ENCODE data around the gene ZNF337. TPM values are rescaled to one million over a fixed set of nuclear protein-coding genes. Genes with fewer than 3 reads are reported as not detected.
A peak's percentile ranks its signal among the peaks of the same experiment; 100 is the strongest.

ZNF337 gene
- 1 to 10 TPM; 2.9 to 4.8 (median 4.3) TPM for total RNA-seq
- long read RNA-seq: 0 reads

DNA sequence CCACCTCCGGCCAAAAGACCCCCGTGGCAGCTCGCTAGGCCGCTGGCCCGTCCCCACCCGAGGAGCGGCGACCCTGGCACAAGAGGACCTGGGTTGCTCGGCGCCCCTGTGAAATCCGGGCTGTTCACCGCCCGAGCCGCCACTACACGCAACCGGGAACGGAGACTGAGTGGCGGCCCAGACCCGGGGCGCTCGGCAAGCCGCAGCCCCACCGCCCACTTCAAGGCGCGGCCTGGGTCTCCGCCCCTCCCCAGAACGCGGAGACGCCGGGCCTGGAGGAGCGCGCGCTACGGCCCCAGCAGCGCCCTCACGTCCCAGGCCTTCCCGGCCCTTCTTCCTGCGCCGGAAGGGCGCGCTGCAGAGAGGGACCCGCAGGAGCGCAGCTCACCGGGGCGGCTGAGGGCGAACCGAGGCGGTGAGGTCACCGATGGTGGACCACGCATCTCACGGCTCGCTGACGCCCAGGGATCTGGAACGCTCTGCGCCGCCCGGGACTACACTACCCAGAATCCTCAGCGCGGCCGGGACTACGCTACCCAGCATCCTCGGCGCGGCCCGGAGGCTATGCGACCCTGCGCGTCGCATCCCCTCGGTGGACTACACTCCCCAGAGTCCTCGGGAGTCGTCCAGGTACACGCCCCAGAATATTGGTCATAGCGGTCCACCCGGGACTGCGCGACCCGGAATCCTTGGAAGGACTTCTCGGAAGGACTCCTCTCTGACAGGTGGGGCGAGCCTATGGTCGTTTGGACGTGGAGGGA is at the start of gene ZNF337:
Gene ZNF337 (minus strand): TSS at position 483 of the 761 bp plus-strand sequence. CDS start 10,436 bp downstream, outside the sequence.
- intact Hi-C loops (cut with DNase I): no loop called here
- DNase-seq (peak; percentile 97), ATAC-seq (peak; percentile 99 to 100 (median 100))
- peak within 1 kb of the TSS; percentile 78 to 88 (median 86) for H3K27ac ChIP-seq
- H3K27me3 ChIP-seq: no peaks in the 10 kb centered on the region
- WGBS (ENCODE audit: insufficient coverage, low coverage, low lambda C conversion rate, missing lambda C conversion rate): 0% methylated on average over 17 of the region's 82 CpGs
- peaks cover 0 to 12% (median 0%) of the 10 kb centered on the region in 4 donors for H3K4me1 ChIP-seq
- H3K9me3 ChIP-seq: no peaks in the 10 kb centered on the region
- TF ChIP-seq, protein P1, sequence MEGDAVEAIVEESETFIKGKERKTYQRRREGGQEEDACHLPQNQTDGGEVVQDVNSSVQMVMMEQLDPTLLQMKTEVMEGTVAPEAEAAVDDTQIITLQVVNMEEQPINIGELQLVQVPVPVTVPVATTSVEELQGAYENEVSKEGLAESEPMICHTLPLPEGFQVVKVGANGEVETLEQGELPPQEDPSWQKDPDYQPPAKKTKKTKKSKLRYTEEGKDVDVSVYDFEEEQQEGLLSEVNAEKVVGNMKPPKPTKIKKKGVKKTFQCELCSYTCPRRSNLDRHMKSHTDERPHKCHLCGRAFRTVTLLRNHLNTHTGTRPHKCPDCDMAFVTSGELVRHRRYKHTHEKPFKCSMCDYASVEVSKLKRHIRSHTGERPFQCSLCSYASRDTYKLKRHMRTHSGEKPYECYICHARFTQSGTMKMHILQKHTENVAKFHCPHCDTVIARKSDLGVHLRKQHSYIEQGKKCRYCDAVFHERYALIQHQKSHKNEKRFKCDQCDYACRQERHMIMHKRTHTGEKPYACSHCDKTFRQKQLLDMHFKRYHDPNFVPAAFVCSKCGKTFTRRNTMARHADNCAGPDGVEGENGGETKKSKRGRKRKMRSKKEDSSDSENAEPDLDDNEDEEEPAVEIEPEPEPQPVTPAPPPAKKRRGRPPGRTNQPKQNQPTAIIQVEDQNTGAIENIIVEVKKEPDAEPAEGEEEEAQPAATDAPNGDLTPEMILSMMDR (IDR thresholded peaks at IDR 0.05): peak in 1 of 4 donors; percentile 7
- peak; percentile 79 for TF ChIP-seq POLR2A (IDR thresholded peaks at IDR 0.05)
- H3K4me3 ChIP-seq: peak within 1 kb of the TSS; percentile 84 to 91 (median 89)
- no peaks in the 10 kb centered on the region for H3K36me3 ChIP-seq

DNA sequence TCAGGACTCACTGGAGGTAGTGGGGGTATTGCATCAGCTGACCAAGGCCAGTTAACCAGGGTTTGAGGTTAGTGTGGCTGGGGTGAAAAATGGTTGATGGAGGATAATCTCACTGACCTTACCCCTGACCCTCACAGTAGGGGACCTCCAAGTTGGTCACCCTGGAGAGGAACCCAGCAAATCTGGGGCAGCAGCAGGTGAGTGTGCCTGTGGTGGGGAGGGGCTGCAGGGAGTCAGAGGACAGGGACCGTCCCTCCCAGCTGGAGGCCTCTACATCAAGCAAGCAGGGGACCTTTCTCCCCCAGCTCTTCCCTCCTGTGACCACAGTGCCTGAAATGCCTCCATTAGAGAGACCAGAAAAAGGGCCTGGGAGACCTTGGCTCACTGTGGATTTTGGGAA is 49.1 kb upstream of the ZNF337 start:
- Histone ChIP-seq H3K9me3 (no peaks in the 10 kb centered on the region), H3K4me1 (no peaks in the 10 kb centered on the region), H3K27ac (no peak overlapping the region), H3K27me3 (no peaks in the 10 kb centered on the region), H3K4me3 (no peak overlapping the region), H3K36me3 (no peaks in the 10 kb centered on the region)
- intact Hi-C loops (cut with DNase I): no loop called here
- no peak for ATAC-seq
- no peak for DNase-seq
- no CpG with 5 or more reads among the region's 1 CpG for WGBS (ENCODE audit: insufficient coverage, low coverage, low lambda C conversion rate, missing lambda C conversion rate)
- TF ChIP-seq, protein P1 (IDR thresholded peaks at IDR 0.05): no peak
- TF ChIP-seq POLR2A (IDR thresholded peaks at IDR 0.05): no peak

DNA sequence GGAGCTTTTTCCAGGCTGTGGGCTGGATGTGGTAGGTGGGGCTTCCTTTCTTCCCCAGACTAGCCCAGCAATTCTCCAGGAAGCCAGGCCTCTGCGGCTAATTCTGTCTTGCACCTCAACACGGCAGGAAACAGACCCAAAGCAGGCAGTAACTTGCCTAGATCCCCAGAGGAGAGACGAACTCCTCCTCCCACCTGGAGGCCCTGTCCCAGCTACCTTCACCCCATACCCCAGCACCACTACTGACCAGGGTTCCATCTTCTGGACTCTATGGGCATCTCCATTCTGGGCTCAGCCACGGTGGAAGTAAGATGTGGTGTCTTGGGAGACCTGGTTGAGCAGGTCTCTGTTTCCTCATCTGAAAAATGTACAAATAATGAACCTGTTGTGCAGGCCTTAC is 48.4 kb upstream of the ZNF337 start:
- no peak overlapping the region for H3K4me3 ChIP-seq
- H3K9me3 ChIP-seq: no peaks in the 10 kb centered on the region
- 82% methylated on average over 2 of the region's 4 CpGs for WGBS (ENCODE audit: insufficient coverage, low coverage, low lambda C conversion rate, missing lambda C conversion rate)
- no peaks in the 10 kb centered on the region for H3K4me1 ChIP-seq
- H3K36me3 ChIP-seq: no peaks in the 10 kb centered on the region
- H3K27ac ChIP-seq: no peak overlapping the region
- DNase-seq (no peak), ATAC-seq (no peak)
- no peak for TF ChIP-seq POLR2A (IDR thresholded peaks at IDR 0.05)
- TF ChIP-seq, protein P1 (IDR thresholded peaks at IDR 0.05): no peak
- intact Hi-C loops (cut with DNase I): no loop called here
- no peaks in the 10 kb centered on the region for H3K27me3 ChIP-seq

DNA sequence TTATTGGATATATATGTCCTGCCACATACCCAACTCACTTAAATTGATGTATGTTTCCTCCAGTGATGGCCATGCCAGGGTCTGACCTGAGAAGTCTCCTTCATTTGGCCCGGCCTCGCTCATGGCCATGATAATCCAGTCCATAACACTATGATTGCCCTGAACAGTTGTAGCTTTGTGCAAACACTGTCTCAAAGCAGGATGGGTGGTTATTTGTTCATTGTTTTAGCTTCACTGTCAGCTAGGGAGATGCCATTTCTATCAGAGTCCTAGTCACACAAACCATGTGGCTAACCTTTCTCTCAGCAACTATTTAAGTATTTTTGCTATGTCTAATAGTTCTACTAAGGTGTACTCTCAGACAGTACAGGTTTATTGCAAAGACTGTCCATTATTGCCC is 47.6 kb upstream of the ZNF337 start:
- TF ChIP-seq POLR2A (IDR thresholded peaks at IDR 0.05): no peak
- TF ChIP-seq, protein P1 (IDR thresholded peaks at IDR 0.05): no peak
- Histone ChIP-seq H3K27ac (no peak overlapping the region), H3K9me3 (no peaks in the 10 kb centered on the region), H3K27me3 (no peaks in the 10 kb centered on the region), H3K4me3 (no peak overlapping the region), H3K4me1 (no peaks in the 10 kb centered on the region), H3K36me3 (no peaks in the 10 kb centered on the region)
- 100% methylated on average over 2 of the region's 2 CpGs for WGBS (ENCODE audit: insufficient coverage, low coverage, low lambda C conversion rate, missing lambda C conversion rate)
- intact Hi-C loops (cut with DNase I): no loop called here
- no peak for DNase-seq
- no peak for ATAC-seq

Data from right lobe of liver (tissue), 6 donors.